Smooth muscle cell (in vitro differentiated cells): Measurements from ENCODE around the gene EOLA2. TPM values are rescaled to one million over a fixed set of nuclear protein-coding genes. Genes with fewer than 3 reads are reported as not detected.
"Not testable (repeated sequence)": the region's sequence is repeated elsewhere in the genome, so short reads cannot be mapped to it uniquely, and the experiment has no call there.

Source experiments
- DNase-seq: peaks from one replicate; lab custom pipeline; 2025; ENCODE audit not compliant: unreplicated experiment; lab: John Stamatoyannopoulos, UW
- H2AFZ ChIP-seq: fragments of 200-600 bp; sonication (generic); 2 replicates; pipeline ENCODE4 v1.6.0; 2016; ENCODE audit warnings: antibody characterized with exemption, low read depth, mild to moderate bottlenecking
- H3F3A ChIP-seq: fragments of 200-600 bp; sonication (generic); 2 replicates; pipeline ENCODE4 v1.6.0; 2017; ENCODE audit warnings: antibody characterized with exemption, low read depth
- H3K27ac ChIP-seq: fragments of 200-600 bp; sonication (generic); 2 replicates; pipeline ENCODE4 v1.5.1; 2016; ENCODE audit warnings: low read depth, mild to moderate bottlenecking
- H3K27me3 ChIP-seq: fragments of 200-600 bp; sonication (generic); 2 replicates; pipeline ENCODE4 v1.6.1; 2016; ENCODE audit warnings: low read depth, mild to moderate bottlenecking
- H3K36me3 ChIP-seq: fragments of 200-600 bp; sonication (generic); 2 replicates; pipeline ENCODE4 v1.5.1; 2016; ENCODE audit warnings: low read depth
- H3K4me1 ChIP-seq: fragments of 200-600 bp; sonication (generic); 2 replicates; pipeline ENCODE4 v1.5.1; 2016; ENCODE audit warnings: low read depth
- H3K4me2 ChIP-seq: fragments of 200-600 bp; sonication (generic); 2 replicates; pipeline ENCODE4 v1.6.0; 2016; ENCODE audit warnings: mild to moderate bottlenecking
- H3K4me3 ChIP-seq: fragments of 200-600 bp; sonication (generic); 2 replicates; pipeline ENCODE4 v1.5.1; 2016; ENCODE audit warnings: mild to moderate bottlenecking
- H3K79me2 ChIP-seq: fragments of 200-600 bp; sonication (generic); 2 replicates; pipeline ENCODE4 v1.6.0; 2016; ENCODE audit warnings: low read depth, mild to moderate bottlenecking
- H3K9ac ChIP-seq: fragments of 200-600 bp; sonication (generic); 2 replicates; pipeline ENCODE4 v1.6.0; 2016; ENCODE audit warnings: low read depth
- H3K9me3 ChIP-seq: fragments of 200-600 bp; sonication (generic); replicated peaks from 2 replicates; pipeline ENCODE4 v1.5.1; 2016; ENCODE audit warnings: low read depth
- H4K20me1 ChIP-seq: fragments of 200-600 bp; sonication (generic); 2 replicates; pipeline ENCODE4 v1.6.0; 2016; ENCODE audit warnings: low read depth
- WGBS: methylation state at CpG from one replicate; pipeline ENCODE4 v1.1.7; 2016; ENCODE audit warnings: low lambda C conversion rate; 5-methylcytosine and 5-hydroxymethylcytosine counted together
- polyA plus RNA-seq: library from polyadenylated mRNA; unstranded; fragments of >200 nt; fragmentation: Nextera tagmentation; extraction: Ambion mirVana; gene quantifications from 2 replicates; pipeline ENCODE4 v1.2.1, GENCODE V29; 2016
- total RNA-seq: library from RNA; depleted of rRNA; stranded (reverse); fragments of >200 nt; gene quantifications from 2 replicates; pipeline ENCODE4 v1.2.3, GENCODE V29; 2014
- TF ChIP-seq, protein P1 (sequence below): fragments of 200-600 bp; sonication (generic); IDR thresholded peaks from 2 replicates; pipeline ENCODE4 v1.5.1; 2017; ENCODE audit warnings: borderline replicate concordance, mild to moderate bottlenecking, antibody characterized with exemption; ENCODE audit not compliant: insufficient read depth, poor library complexity, severe bottlenecking

EOLA2 gene
- total and polyA plus RNA-seq, 2 experiments from 2014 or later = 31.2 to 52.5 TPM

DNA sequence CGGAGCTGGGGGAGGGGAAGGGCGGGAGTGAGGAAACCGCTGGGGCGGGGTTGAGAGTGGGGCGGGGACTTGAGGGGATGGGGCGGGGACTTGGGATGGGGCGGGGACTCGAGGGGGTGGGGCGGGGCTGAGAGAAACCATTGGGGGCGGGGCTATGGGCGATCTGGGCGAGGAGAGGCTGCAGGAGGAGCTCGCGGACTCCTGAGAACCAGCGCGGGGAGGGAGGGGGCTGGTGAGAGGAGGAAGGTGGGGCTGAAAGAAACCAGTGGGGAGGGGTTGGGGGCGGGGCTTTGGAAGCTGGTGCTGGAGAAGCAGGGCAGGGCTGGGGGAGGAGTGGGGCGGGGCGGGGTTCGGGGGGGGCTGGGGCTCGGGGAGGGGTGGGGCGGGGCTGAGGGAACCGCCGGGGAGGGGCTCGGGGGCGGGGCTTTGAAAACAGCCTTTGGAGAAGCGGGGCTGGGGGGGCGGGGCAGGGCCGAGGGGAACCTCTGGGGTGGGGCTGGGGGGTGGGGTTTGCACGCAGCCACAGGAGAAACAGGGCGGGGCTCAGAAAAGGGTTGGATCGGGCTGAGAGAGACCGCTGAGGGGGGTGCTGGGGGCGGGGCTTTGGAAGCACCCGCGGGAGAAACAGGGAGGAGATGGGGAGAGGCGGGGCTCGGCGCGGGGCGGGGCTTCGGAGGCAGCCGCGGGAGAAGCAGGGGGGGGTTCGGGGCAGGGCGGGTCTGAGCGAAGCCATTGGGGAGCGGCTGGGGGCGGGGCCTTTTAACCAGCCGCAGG is 777 bp upstream of the EOLA2 start:
- no peaks in the 10 kb centered on the region for H3K4me1 ChIP-seq
- H3K4me3 ChIP-seq = peak overlapping the region; percentile 66
- no peaks in the 10 kb centered on the region for H3K27me3 ChIP-seq
- no CpG with 5 or more reads among the region's 50 CpGs for WGBS
- DNase-seq = peak; percentile 90
- H3K79me2 ChIP-seq = peaks cover 10% of the 10 kb centered on the region
- peak overlapping the region; percentile 96 for H3K9ac ChIP-seq
- no peak overlapping the region for H3K4me2 ChIP-seq
- no peaks in the 10 kb centered on the region for H3K36me3 ChIP-seq
- H4K20me1 ChIP-seq = no peaks in the 10 kb centered on the region
- no peaks in the 10 kb centered on the region for H3K9me3 ChIP-seq
- TF ChIP-seq, protein P1, sequence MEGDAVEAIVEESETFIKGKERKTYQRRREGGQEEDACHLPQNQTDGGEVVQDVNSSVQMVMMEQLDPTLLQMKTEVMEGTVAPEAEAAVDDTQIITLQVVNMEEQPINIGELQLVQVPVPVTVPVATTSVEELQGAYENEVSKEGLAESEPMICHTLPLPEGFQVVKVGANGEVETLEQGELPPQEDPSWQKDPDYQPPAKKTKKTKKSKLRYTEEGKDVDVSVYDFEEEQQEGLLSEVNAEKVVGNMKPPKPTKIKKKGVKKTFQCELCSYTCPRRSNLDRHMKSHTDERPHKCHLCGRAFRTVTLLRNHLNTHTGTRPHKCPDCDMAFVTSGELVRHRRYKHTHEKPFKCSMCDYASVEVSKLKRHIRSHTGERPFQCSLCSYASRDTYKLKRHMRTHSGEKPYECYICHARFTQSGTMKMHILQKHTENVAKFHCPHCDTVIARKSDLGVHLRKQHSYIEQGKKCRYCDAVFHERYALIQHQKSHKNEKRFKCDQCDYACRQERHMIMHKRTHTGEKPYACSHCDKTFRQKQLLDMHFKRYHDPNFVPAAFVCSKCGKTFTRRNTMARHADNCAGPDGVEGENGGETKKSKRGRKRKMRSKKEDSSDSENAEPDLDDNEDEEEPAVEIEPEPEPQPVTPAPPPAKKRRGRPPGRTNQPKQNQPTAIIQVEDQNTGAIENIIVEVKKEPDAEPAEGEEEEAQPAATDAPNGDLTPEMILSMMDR = no peak
- H3K27ac ChIP-seq = peak overlapping the region; percentile 96
- no peak overlapping the region for H2AFZ ChIP-seq
- H3F3A ChIP-seq = no peaks in the 10 kb centered on the region

DNA sequence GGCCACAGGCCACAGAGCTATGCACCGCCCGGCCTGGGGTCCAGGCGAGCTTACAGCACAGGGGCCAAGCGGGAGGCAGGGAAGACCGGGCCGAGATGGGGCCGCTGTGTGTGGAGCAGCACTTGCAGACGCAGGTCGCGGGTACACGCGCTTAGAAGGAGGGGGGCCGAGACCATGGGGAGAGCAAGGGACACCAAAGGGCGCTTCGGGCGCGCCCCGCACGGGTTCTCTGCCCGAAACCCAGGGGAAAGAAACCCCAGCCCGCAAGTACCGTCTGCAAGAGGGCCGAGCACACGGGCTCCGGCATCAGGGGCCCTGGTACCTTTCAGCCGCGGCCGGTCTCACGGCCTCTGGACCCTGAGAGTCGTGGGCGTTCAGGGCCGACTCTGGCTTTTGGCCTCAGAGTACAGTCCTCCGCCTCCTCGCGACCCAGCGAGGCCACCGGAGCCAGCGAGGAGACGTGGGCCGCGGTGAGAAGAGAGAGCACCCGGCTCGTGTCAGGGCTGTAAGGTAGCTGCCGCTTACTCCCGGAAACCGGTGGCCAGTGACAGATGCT is 342 bp downstream of the EOLA2 start:
- Histone ChIP-seq H2AFZ (no peak overlapping the region), H3K79me2 (peaks cover 10% of the 10 kb centered on the region), H3K9me3 (no peaks in the 10 kb centered on the region), H3F3A (no peaks in the 10 kb centered on the region), H3K4me2 (peak overlapping the region; percentile 87), H3K4me3 (peak overlapping the region; percentile 64), H3K27me3 (no peaks in the 10 kb centered on the region), H3K4me1 (no peaks in the 10 kb centered on the region), H4K20me1 (no peaks in the 10 kb centered on the region), H3K27ac (peak overlapping the region; percentile 96), H3K36me3 (no peaks in the 10 kb centered on the region), H3K9ac (peak overlapping the region; percentile 96)
- WGBS = 40% methylated on average over 42 of the region's 46 CpGs
- DNase-seq = no peak
- TF ChIP-seq, protein P1 = no peak

DNA sequence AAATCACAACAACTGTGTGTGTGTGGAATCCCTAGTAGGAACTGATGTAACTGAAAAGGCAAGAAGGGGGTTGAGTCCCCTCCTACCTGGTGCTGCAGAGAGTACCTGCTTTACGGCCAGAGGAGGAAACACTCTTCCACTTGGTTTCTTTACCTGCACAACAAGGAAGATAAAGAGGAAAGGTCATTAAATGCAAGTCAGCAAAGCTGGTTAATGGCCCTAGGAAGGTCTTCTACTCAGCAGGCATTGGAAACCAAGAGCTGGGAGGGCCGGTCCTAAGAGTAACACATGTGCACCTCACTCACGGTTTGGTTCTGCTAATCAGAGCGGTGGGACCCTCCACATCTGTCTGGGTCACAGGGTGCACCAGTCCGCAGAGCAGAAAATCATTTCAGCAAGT is 963 bp downstream of the EOLA2 start:
- not testable (repeated sequence) for H2AFZ ChIP-seq, DNase-seq, H3K9me3 ChIP-seq, H3K36me3 ChIP-seq, H4K20me1 ChIP-seq, H3K27me3 ChIP-seq, H3F3A ChIP-seq, H3K4me1 ChIP-seq
- 69% methylated on average over 5 of the region's 5 CpGs for WGBS
- peak overlapping the region; percentile 96 for H3K9ac ChIP-seq
- peak overlapping the region; percentile 87 for H3K4me2 ChIP-seq
- peaks cover 10% of the 10 kb centered on the region for H3K79me2 ChIP-seq
- H3K27ac ChIP-seq = peak overlapping the region; percentile 96
- peak overlapping the region; percentile 64 for H3K4me3 ChIP-seq

DNA sequence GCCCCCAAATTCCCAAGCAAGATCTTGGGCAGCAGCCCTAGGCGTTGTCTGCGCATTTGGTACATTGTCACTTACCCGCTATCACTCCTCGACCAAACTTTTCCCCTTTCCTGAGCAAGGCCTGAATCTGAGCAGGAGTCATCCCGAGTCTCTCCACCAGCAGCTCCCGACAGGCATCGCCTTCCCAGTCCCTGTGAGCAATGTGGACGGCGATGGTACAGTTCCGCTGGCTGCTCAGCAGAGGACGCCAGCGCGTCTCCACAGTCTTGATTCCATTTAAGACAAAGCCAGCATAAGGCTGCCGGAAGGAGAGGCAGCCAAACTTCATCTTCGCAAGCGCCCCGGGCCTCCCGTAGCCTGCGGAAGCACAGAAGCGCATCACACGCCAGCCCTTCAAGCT is 4.7 kb downstream of the EOLA2 start:
- H3K9ac ChIP-seq, H3K9me3 ChIP-seq, H3K36me3 ChIP-seq, H3K4me2 ChIP-seq, H4K20me1 ChIP-seq, H3K4me3 ChIP-seq, H3F3A ChIP-seq, H3K4me1 ChIP-seq, H3K27me3 ChIP-seq, H3K27ac ChIP-seq, DNase-seq, H2AFZ ChIP-seq: not testable (repeated sequence)
- 92% methylated on average over 17 of the region's 21 CpGs for WGBS
- peaks cover 10% of the 10 kb centered on the region for H3K79me2 ChIP-seq

DNA sequence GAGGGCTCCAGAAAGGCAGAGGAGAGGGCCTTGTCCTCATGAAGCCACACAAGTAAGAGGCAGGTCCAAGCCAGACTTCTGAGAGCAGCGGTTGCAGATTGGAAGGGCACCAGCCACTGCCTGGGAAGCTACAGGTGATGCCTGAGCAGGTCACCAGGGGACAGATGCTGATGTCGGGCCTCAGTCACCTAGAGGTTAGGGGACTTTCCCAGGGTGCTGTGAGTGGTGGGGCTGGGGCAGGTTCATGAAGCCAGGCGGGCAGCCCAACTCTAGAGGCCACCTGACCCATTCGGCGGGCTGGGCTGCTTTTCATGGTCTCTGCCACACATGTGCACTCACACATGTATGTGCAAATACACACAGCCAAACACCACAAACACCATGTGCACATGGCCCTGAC is 5.3 kb downstream of the EOLA2 start:
- H2AFZ ChIP-seq, H3K4me3 ChIP-seq, H3K27me3 ChIP-seq, H3K4me1 ChIP-seq, H3K27ac ChIP-seq, H4K20me1 ChIP-seq, H3K79me2 ChIP-seq, H3K9ac ChIP-seq, H3K9me3 ChIP-seq, H3F3A ChIP-seq, DNase-seq, H3K4me2 ChIP-seq, H3K36me3 ChIP-seq: not testable (repeated sequence)
- WGBS = 67% methylated on average over 1 of the region's 5 CpGs

DNA sequence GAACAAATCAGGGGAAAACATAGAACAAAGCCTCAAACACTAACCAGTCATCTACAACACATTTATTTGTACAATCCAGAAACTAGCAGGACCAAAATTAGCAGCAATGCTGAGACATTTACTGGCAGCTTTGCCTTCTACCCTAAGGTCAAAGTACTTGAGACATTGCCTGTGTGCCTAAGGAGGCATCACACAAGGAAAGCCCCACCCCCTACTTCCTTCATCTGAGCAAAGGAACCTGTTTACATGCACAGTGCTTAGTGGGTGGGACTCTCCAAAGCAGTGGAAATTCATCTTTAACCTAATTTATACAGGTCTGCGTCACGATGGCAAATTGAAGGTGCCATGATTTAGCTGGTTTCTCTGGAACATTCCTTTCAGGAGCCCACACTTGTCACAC is 6.1 kb downstream of the EOLA2 start:
- H3K27ac ChIP-seq, H2AFZ ChIP-seq, H3K4me1 ChIP-seq, H3F3A ChIP-seq, H3K27me3 ChIP-seq, H3K79me2 ChIP-seq, H4K20me1 ChIP-seq, H3K9me3 ChIP-seq, H3K9ac ChIP-seq, H3K36me3 ChIP-seq, DNase-seq, H3K4me3 ChIP-seq, H3K4me2 ChIP-seq: not testable (repeated sequence)
- WGBS = 86% methylated on average over 2 of the region's 2 CpGs

DNA sequence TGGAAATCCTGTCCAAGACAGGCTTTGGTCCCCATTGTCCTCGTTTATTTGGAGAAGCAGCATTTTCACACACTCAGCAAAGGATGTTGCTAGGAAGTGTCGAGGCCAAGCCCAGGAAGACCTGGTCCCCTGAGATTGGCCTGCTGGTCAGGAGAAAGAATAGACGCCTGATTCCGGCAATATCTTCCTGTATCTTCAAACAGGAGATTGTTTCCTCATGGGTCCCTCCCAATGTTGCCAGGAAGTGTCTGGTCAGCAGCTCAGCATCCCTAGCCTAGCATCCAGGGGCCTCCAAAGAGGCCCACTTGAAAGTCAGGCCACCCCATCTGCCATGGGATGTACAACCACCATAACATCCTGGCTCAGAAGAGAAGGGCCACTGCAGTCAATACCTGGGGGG is 6.9 kb downstream of the EOLA2 start:
- not testable (repeated sequence) for H3K4me1 ChIP-seq, H3K27me3 ChIP-seq, H2AFZ ChIP-seq, H3K9ac ChIP-seq, H3K79me2 ChIP-seq, H3K27ac ChIP-seq, H3K4me3 ChIP-seq, DNase-seq, H3K4me2 ChIP-seq, H3K9me3 ChIP-seq, H3K36me3 ChIP-seq, H3F3A ChIP-seq, H4K20me1 ChIP-seq
- WGBS = 74% methylated on average over 2 of the region's 4 CpGs
